Skeletal muscle satellite cell (primary cell): ENCODE data around the gene CHDH.

Source experiments
- H3K27me3 ChIP-seq: 2 replicates; pipeline ENCODE4 v1.7.0; 2013; ENCODE audit warnings: low read length; ENCODE audit not compliant: control insufficient read depth, insufficient read depth
- H3K36me3 ChIP-seq: 2 replicates; pipeline ENCODE4 v1.7.0; 2013; ENCODE audit warnings: mild to moderate bottlenecking, control low read depth, low read length; ENCODE audit not compliant: insufficient read depth
- H3K4me1 ChIP-seq: 2 replicates; pipeline ENCODE4 v1.7.0; 2013; ENCODE audit warnings: low read length; ENCODE audit not compliant: control insufficient read depth, insufficient read depth
- H3K4me2 ChIP-seq: 2 replicates; pipeline ENCODE4 v1.7.0; 2013; ENCODE audit warnings: mild to moderate bottlenecking, low read length
- H3K4me3 ChIP-seq: 2 replicates; pipeline ENCODE4 v1.7.0; 2013; ENCODE audit warnings: low read length
- H3K9ac ChIP-seq: 2 replicates; pipeline ENCODE4 v1.7.0; 2013; ENCODE audit warnings: mild to moderate bottlenecking, low read depth, low read length, moderate library complexity
- H3K9me3 ChIP-seq: replicated peaks from 2 replicates; pipeline ENCODE4 v1.7.0; 2013; ENCODE audit warnings: mild to moderate bottlenecking, control low read depth, low read length

CHDH gene

GRCh38 chr3:53775834-53776251 lies 70.4 kb downstream of the CHDH start:
- H3K27me3 ChIP-seq: peaks cover 33% of the 10 kb centered on the region

GRCh38 chr3:53775018-53775417 lies 71.2 kb downstream of the CHDH start:
- no peak overlapping the region for H3K4me3 ChIP-seq
- H3K9ac ChIP-seq: no peak overlapping the region
- peaks cover 40% of the 10 kb centered on the region for H3K27me3 ChIP-seq
- H3K4me1 ChIP-seq: peaks cover 18% of the 10 kb centered on the region
- H3K4me2 ChIP-seq: no peak overlapping the region
- no peaks in the 10 kb centered on the region for H3K9me3 ChIP-seq
- no peaks in the 10 kb centered on the region for H3K36me3 ChIP-seq

More at GRCh38 chr3:53775834-53776251, 70.4 kb downstream of the CHDH start:
- no peak overlapping the region for H3K4me2 ChIP-seq
- H3K9me3 ChIP-seq: no peaks in the 10 kb centered on the region
- H3K9ac ChIP-seq: no peak overlapping the region
- H3K36me3 ChIP-seq: no peaks in the 10 kb centered on the region
- peaks cover 18% of the 10 kb centered on the region for H3K4me1 ChIP-seq
- H3K4me3 ChIP-seq: no peak overlapping the region

GRCh38 chr3:53774414-53774813 lies 71.8 kb downstream of the CHDH start:
- H3K27me3 ChIP-seq: peaks cover 46% of the 10 kb centered on the region
- no peak overlapping the region for H3K4me3 ChIP-seq
- H3K9ac ChIP-seq: no peak overlapping the region
- H3K4me1 ChIP-seq: peaks cover 18% of the 10 kb centered on the region
- no peaks in the 10 kb centered on the region for H3K9me3 ChIP-seq
- no peaks in the 10 kb centered on the region for H3K36me3 ChIP-seq
- H3K4me2 ChIP-seq: no peak overlapping the region

- no peaks in the 10 kb centered on the region for H3K9me3 ChIP-seq
- H3K4me3 ChIP-seq: no peak overlapping the region
- no peak overlapping the region for H3K4me2 ChIP-seq
- no peaks in the 10 kb centered on the region for H3K36me3 ChIP-seq
- no peak overlapping the region for H3K9ac ChIP-seq
- peaks cover 18% of the 10 kb centered on the region for H3K4me1 ChIP-seq
- H3K27me3 ChIP-seq: peaks cover 53% of the 10 kb centered on the region
Observed at GRCh38 chr3:53773611-53774368, 72.4 kb downstream of the CHDH start.

- H3K4me2 ChIP-seq: no peak overlapping the region
- H3K4me1 ChIP-seq: peaks cover 18% of the 10 kb centered on the region
- no peak overlapping the region for H3K9ac ChIP-seq
- H3K4me3 ChIP-seq: no peak overlapping the region
- no peaks in the 10 kb centered on the region for H3K36me3 ChIP-seq
- peaks cover 57% of the 10 kb centered on the region for H3K27me3 ChIP-seq
- no peaks in the 10 kb centered on the region for H3K9me3 ChIP-seq
Observed at GRCh38 chr3:53773021-53773436, 73.2 kb downstream of the CHDH start.

- H3K9ac ChIP-seq: no peak overlapping the region
- H3K4me1 ChIP-seq: peaks cover 18% of the 10 kb centered on the region
- H3K4me2 ChIP-seq: no peak overlapping the region
- no peaks in the 10 kb centered on the region for H3K9me3 ChIP-seq
- H3K36me3 ChIP-seq: no peaks in the 10 kb centered on the region
- peaks cover 57% of the 10 kb centered on the region for H3K27me3 ChIP-seq
- no peak overlapping the region for H3K4me3 ChIP-seq
Observed at GRCh38 chr3:53772562-53772961, 73.7 kb downstream of the CHDH start.

- Histone ChIP-seq H3K27me3 (peaks cover 56% of the 10 kb centered on the region), H3K4me2 (no peak overlapping the region), H3K36me3 (no peaks in the 10 kb centered on the region), H3K4me3 (no peak overlapping the region), H3K4me1 (peaks cover 7% of the 10 kb centered on the region), H3K9ac (no peak overlapping the region), H3K9me3 (no peaks in the 10 kb centered on the region)
Observed at GRCh38 chr3:53768478-53769459, 77.5 kb downstream of the CHDH start.

GRCh38 chr3:53766706-53767105 lies 79.5 kb downstream of the CHDH start:
- Histone ChIP-seq H3K4me2 (no peak overlapping the region), H3K4me1 (no peaks in the 10 kb centered on the region), H3K4me3 (no peak overlapping the region), H3K27me3 (peaks cover 42% of the 10 kb centered on the region), H3K9me3 (no peaks in the 10 kb centered on the region), H3K9ac (no peak overlapping the region), H3K36me3 (no peaks in the 10 kb centered on the region)

GRCh38 chr3:53765753-53766152 lies 80.5 kb downstream of the CHDH start:
- no peaks in the 10 kb centered on the region for H3K9me3 ChIP-seq
- no peak overlapping the region for H3K4me3 ChIP-seq
- no peaks in the 10 kb centered on the region for H3K4me1 ChIP-seq
- no peaks in the 10 kb centered on the region for H3K36me3 ChIP-seq
- peaks cover 39% of the 10 kb centered on the region for H3K27me3 ChIP-seq
- no peak overlapping the region for H3K4me2 ChIP-seq
- H3K9ac ChIP-seq: no peak overlapping the region

GRCh38 chr3:53764026-53764775 lies 82.0 kb downstream of the CHDH start:
- no peaks in the 10 kb centered on the region for H3K9me3 ChIP-seq
- no peak overlapping the region for H3K4me2 ChIP-seq
- H3K36me3 ChIP-seq: no peaks in the 10 kb centered on the region
- no peak overlapping the region for H3K9ac ChIP-seq
- H3K4me1 ChIP-seq: no peaks in the 10 kb centered on the region
- H3K27me3 ChIP-seq: peaks cover 28% of the 10 kb centered on the region
- no peak overlapping the region for H3K4me3 ChIP-seq

- H3K27me3 ChIP-seq: peaks cover 19% of the 10 kb centered on the region
- no peaks in the 10 kb centered on the region for H3K4me1 ChIP-seq
- H3K9me3 ChIP-seq: no peaks in the 10 kb centered on the region
- H3K36me3 ChIP-seq: no peaks in the 10 kb centered on the region
- H3K9ac ChIP-seq: no peak overlapping the region
- no peak overlapping the region for H3K4me3 ChIP-seq
- no peak overlapping the region for H3K4me2 ChIP-seq
Observed at GRCh38 chr3:53763353-53763752, 82.9 kb downstream of the CHDH start.
